ENCODE results near the gene TMEM50B.

The TMEM50B gene

GRCh38 chr21:33518899-33519298, 39.1 kb upstream of the TMEM50B start:
- Histone ChIP-seq H3K4me1 (ENCODE audit: insufficient read depth, low read length, severe bottlenecking) (no peaks in the 10 kb centered on the region), H3K4me2 (ENCODE audit: low read length) (no peak overlapping the region), H3K9me3 (ENCODE audit: low read length) (no peaks in the 10 kb centered on the region), H3K9me2 (ENCODE audit: low read depth, low read length) (no peaks in the 10 kb centered on the region), H3K9ac (ENCODE audit: low read length) (no peak overlapping the region), H3K4me3 (ENCODE audit: low read depth, low read length, poor library complexity, severe bottlenecking) (no peak overlapping the region), H3K79me2 (ENCODE audit: insufficient read depth, low read length) (no peaks in the 10 kb centered on the region), H3K27ac (ENCODE audit: low read depth, low read length, poor library complexity, severe bottlenecking) (no peak overlapping the region), H3F3A (ENCODE audit: insufficient read depth, low read length) (no peaks in the 10 kb centered on the region), H2AFZ (ENCODE audit: low read length) (no peak overlapping the region), H3K36me3 (ENCODE audit: insufficient read depth, low read length) (peaks cover 96% of the 10 kb centered on the region), H4K20me1 (ENCODE audit: insufficient read depth, low read length) (no peaks in the 10 kb centered on the region), H3K27me3 (ENCODE audit: insufficient read depth, low read length) (no peaks in the 10 kb centered on the region)
- TF ChIP-seq CTCF (IDR thresholded peaks at IDR 0.05; ENCODE audit: low read length), result no peak
- TF ChIP-seq EZH2 (IDR thresholded peaks at IDR 0.05; ENCODE audit: borderline replicate concordance, low read length), result no peak

- H4K20me1 ChIP-seq (ENCODE audit: insufficient read depth, low read length), result no peaks in the 10 kb centered on the region
- no peaks in the 10 kb centered on the region for H3K27me3 ChIP-seq (ENCODE audit: insufficient read depth, low read length)
- H3K27ac ChIP-seq (ENCODE audit: low read depth, low read length, poor library complexity, severe bottlenecking), result no peak overlapping the region
- no peak overlapping the region for H2AFZ ChIP-seq (ENCODE audit: low read length)
- TF ChIP-seq EZH2 (IDR thresholded peaks at IDR 0.05; ENCODE audit: borderline replicate concordance, low read length) (no peak), CTCF (IDR thresholded peaks at IDR 0.05; ENCODE audit: low read length) (no peak)
- H3K79me2 ChIP-seq (ENCODE audit: insufficient read depth, low read length), result no peaks in the 10 kb centered on the region
- no peak overlapping the region for H3K4me2 ChIP-seq (ENCODE audit: low read length)
- H3F3A ChIP-seq (ENCODE audit: insufficient read depth, low read length), result no peaks in the 10 kb centered on the region
- no peak overlapping the region for H3K4me3 ChIP-seq (ENCODE audit: low read depth, low read length, poor library complexity, severe bottlenecking)
- H3K36me3 ChIP-seq (ENCODE audit: insufficient read depth, low read length), result peaks cover 99% of the 10 kb centered on the region
- no peak overlapping the region for H3K9ac ChIP-seq (ENCODE audit: low read length)
- no peaks in the 10 kb centered on the region for H3K9me2 ChIP-seq (ENCODE audit: low read depth, low read length)
- H3K9me3 ChIP-seq (ENCODE audit: low read length), result no peaks in the 10 kb centered on the region
- H3K4me1 ChIP-seq (ENCODE audit: insufficient read depth, low read length, severe bottlenecking), result no peaks in the 10 kb centered on the region
These were observed 34.5 kb upstream of the TMEM50B start for GRCh38 chr21:33514229-33514628.

DNA sequence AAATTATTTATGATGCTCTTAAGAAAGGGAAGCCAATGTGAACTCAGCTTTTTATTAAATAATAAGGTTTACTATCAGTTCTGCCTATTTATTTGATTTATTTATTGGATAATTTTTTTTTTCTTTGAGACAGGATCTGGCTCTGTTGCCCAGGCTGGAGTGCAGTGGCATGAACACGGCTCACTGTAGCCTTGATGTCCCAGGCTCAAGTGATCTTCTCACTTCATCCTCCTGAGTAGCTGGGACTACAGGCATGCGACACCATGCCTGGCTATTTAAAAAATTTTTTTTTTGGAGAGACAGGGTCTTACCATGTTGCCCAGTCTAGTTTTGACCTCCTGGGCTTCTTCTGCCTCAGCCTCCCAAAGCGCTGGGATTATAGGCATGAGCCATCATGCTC, 32.7 kb upstream of the TMEM50B start:
- no peak overlapping the region for H2AFZ ChIP-seq (ENCODE audit: low read length)
- no peak overlapping the region for H3K9ac ChIP-seq (ENCODE audit: low read length)
- H3K79me2 ChIP-seq (ENCODE audit: insufficient read depth, low read length), result no peaks in the 10 kb centered on the region
- H3K9me3 ChIP-seq (ENCODE audit: low read length), result no peaks in the 10 kb centered on the region
- H3K4me1 ChIP-seq (ENCODE audit: insufficient read depth, low read length, severe bottlenecking), result no peaks in the 10 kb centered on the region
- H3K27ac ChIP-seq (ENCODE audit: low read depth, low read length, poor library complexity, severe bottlenecking), result no peak overlapping the region
- H3K36me3 ChIP-seq (ENCODE audit: insufficient read depth, low read length), result peaks cover 99% of the 10 kb centered on the region
- no peak overlapping the region for H3K4me2 ChIP-seq (ENCODE audit: low read length)
- no peaks in the 10 kb centered on the region for H3K9me2 ChIP-seq (ENCODE audit: low read depth, low read length)
- TF ChIP-seq EZH2 (IDR thresholded peaks at IDR 0.05; ENCODE audit: borderline replicate concordance, low read length) (no peak), CTCF (IDR thresholded peaks at IDR 0.05; ENCODE audit: low read length) (no peak)
- no peaks in the 10 kb centered on the region for H3F3A ChIP-seq (ENCODE audit: insufficient read depth, low read length)
- no peaks in the 10 kb centered on the region for H3K27me3 ChIP-seq (ENCODE audit: insufficient read depth, low read length)
- no peak overlapping the region for H3K4me3 ChIP-seq (ENCODE audit: low read depth, low read length, poor library complexity, severe bottlenecking)
- no peaks in the 10 kb centered on the region for H4K20me1 ChIP-seq (ENCODE audit: insufficient read depth, low read length)

All from OCI-LY1 (cell line).